GM23248 (cell line): ENCODE results near the gene UPK1A.

Source experiments
- EZH2 ChIP-seq: fragments of 200-600 bp; sonication (generic); IDR thresholded peaks from 2 replicates; pipeline ENCODE4 v1.6.1; 2018; ENCODE audit warnings: antibody characterized with exemption, mild to moderate bottlenecking; ENCODE audit not compliant: insufficient read depth, poor library complexity, severe bottlenecking
- EZH2phosphoT487 ChIP-seq: fragments of 200-600 bp; sonication (generic); IDR thresholded peaks from 2 replicates; pipeline ENCODE4 v1.6.1; 2018; ENCODE audit warnings: antibody characterized with exemption, moderate library complexity, mild to moderate bottlenecking, low read depth; ENCODE audit not compliant: insufficient read depth

DNA sequence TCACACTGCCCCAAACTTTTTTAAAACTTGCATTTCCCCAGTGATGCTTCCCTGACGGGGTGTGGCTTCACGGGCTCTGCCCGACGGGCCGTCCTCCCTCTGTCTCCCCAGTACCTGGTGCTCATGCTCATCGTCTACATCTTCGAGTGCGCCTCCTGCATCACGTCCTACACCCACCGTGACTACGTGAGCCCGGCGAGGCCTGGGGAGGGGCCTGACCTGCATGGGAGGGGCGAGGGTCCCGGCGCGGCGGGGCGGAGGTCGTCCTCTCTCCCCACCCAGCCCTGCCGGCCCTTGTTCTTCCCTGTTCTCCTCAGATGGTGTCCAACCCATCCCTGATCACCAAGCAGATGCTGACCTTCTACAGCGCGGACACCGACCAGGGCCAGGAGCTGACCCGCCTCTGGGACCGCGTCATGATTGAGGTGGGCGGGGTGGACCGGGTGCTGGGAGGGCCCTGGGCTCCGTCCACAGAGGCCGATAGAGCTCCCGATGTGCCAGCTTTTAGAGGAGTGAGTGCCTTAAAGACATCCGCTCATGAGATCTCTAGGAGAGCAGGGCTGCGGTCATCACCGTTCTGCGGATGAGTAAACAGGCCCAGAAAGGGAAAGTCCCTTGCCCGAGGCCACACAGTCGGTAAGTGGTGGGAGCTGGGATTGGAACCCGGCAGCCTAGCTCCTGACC lies 6.9 kb downstream of the UPK1A start:
- TF ChIP-seq EZH2 (no peak), EZH2phosphoT487 (no peak)
